Erythroblast (primary cell): Measurements from ENCODE around the gene CNTN6.

ENCODE experiments used
- DNase-seq, 2 experiments: peaks; one replicate each; lab custom pipeline; 2025; lab: John Stamatoyannopoulos, UW
- GATA1 ChIP-seq: IDR thresholded peaks from 2 replicates; pipeline ENCODE4 v1.6.1; 2011; ENCODE audit warnings: low read depth, mild to moderate bottlenecking, control low read depth, low read length, moderate library complexity
- POLR2A ChIP-seq: IDR thresholded peaks from 2 replicates; pipeline ENCODE4 v1.6.1; 2011; ENCODE audit warnings: mild to moderate bottlenecking, low read length

The CNTN6 gene

DNA sequence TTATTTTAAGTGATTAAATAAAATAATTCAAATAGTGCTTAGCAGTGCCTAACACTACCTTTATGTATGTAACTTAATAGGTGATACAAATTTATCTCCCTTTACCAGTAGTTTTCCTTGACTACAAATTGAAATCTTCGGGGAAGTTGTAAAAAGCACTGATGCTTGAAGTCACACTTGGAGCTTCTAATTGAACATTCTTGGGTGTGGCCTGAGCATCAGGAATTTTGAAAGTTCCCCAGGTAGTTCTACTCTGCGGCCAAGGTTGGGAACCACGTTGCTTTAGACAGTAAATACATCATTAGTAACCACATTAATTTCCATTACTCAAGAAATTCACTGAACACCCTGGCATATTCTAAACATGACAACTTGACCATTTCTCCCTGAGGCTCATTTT lies 351.4 kb downstream of the CNTN6 start:
- DNase-seq = no peak
- TF ChIP-seq GATA1 (no peak), POLR2A (no peak)

DNA sequence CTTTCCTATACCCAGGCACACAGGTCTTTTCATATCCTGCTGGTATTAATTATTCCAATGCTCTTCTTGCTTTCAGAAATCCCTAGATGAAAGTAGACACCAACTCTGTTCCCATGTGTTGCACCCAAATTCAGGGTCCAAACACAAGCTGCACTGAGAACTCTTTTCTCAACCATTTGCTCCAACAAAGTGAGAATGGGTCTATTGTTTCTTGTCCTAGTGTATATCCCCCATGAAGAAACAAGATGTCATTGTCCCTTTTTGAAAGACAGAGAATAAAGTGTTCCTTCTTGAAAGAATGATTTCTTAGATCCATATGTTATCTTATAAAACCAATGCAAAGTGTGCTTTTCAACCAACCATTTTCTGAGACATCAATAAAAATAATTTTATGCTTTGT lies 353.7 kb downstream of the CNTN6 start:
- DNase-seq = no peak
- TF ChIP-seq POLR2A (no peak), GATA1 (no peak)

DNA sequence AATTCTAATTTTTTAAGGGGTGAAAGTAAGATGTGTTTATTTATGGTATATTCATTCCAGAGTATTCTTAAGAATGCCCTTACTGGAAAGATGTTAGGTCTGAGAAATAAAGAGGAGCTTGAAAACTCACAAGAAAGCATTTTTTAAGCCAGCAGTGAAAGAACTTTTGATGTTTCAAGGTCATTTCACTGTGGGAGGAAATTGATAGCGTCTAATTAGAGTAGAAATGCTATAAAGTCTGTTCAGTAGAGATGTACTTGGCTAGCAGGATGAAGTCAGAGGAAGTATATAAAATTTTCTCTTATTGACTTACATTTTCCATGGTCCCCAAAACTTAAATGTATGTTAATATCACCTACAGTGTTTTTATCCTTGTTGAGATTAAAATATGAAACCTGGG lies 354.6 kb downstream of the CNTN6 start:
- DNase-seq = no peak
- TF ChIP-seq GATA1 = no peak
- TF ChIP-seq POLR2A = no peak

DNA sequence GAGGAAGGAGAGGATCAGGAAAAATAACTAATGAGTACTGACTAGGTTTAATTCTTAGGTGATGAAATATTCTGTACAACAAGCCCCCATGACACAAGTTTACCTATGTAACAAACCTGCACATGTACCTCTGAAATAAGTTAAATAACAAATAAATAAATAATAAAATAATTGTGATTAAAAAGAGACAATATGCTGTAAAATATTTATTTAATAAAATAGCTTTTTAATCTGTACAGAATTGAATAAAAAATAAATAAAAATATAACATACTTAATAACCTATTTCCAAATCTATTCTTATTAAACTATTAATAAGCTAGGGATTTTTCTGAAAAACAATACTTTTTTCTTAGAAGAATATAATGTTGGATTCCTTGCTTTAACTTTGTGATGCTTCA lies 355.6 kb downstream of the CNTN6 start:
- DNase-seq = no peak
- TF ChIP-seq POLR2A = no peak
- TF ChIP-seq GATA1 = no peak
